ENCODE measurements around the gene DESI1.

DNA sequence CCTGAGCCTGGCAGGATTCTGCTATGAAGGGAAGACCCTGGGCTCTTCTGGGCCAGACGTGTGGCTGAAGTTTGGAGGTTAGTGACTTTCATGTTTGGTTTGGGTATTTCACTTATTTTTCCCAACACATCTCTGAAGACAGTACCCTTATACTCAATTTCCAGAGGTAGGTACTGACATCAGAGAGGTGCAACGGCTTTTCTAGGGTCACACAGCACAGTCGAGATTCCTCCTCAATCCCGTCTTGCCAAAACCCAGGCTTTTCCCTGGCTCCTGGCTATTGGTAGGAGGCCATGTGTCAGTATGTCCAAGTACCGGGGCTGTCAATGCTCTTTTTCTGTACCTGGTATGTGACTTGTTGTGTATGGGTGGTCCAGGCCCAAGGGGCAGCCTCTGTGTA, 25.1 kb downstream of the DESI1 start:
- TF ChIP-seq, protein P1, sequence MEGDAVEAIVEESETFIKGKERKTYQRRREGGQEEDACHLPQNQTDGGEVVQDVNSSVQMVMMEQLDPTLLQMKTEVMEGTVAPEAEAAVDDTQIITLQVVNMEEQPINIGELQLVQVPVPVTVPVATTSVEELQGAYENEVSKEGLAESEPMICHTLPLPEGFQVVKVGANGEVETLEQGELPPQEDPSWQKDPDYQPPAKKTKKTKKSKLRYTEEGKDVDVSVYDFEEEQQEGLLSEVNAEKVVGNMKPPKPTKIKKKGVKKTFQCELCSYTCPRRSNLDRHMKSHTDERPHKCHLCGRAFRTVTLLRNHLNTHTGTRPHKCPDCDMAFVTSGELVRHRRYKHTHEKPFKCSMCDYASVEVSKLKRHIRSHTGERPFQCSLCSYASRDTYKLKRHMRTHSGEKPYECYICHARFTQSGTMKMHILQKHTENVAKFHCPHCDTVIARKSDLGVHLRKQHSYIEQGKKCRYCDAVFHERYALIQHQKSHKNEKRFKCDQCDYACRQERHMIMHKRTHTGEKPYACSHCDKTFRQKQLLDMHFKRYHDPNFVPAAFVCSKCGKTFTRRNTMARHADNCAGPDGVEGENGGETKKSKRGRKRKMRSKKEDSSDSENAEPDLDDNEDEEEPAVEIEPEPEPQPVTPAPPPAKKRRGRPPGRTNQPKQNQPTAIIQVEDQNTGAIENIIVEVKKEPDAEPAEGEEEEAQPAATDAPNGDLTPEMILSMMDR (IDR thresholded peaks at IDR 0.05) = no peak
- no peak for TF ChIP-seq POLR2A (IDR thresholded peaks at IDR 0.05)
